ENCODE data around the gene CCL4L2. TPM values are rescaled to one million over a fixed set of nuclear protein-coding genes. Genes with fewer than 3 reads are reported as not detected.
"Not testable (repeated sequence)": the region's sequence is repeated elsewhere in the genome, so short reads cannot be mapped to it uniquely, and the experiment has no call there.

Gene CCL4L2
- total RNA-seq, 1 donor from 2014 or later, result not detected

DNA sequence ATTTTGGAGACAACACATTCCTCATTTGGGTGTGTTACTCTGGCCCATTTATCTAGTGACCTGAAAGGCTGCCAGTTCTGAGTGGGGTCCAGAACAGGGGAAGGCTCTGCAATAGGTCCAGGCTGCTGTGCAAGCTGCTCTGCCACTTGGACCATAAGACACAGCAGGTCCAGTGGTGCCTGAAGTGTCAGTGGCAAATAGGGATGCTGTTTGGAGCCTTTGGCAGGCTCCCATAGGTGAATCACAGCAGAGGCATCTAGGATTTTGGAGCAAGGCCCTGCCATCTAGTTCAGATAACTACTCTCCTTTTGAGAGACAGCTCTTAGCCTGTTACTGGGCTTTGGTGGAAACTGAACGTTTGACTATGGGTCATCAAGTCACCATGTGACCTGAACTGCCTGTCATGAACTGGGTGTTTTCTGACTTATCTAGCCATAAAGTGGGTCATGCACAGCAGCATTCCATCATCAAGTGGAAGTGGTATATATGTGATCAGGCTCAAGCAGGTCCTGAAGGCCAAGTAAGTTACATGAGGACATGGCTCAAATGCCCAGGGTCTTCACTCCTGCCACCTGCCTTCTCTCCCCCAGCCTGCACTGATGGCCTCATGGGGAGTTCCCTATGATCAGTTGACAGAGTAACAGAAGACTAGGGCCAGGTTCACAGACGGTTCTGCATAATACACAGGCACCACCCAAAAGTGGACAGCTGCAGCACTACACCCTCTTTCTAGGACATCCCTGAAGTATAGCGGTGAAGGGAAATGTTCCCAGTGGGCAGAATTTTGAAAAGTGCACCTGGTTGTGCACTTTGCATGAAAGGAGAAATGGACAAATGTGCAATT, 10.1 kb downstream of the CCL4L2 start:
- H3K4me3 ChIP-seq (ENCODE audit: low read depth, low read length); FAIRE-seq; H3K36me3 ChIP-seq (ENCODE audit: control insufficient read depth, insufficient read depth, low read length); H3K27me3 ChIP-seq (ENCODE audit: control insufficient read depth, insufficient read depth, low read length); DNase-seq (ENCODE audit: low read depth): not testable (repeated sequence)

DNA sequence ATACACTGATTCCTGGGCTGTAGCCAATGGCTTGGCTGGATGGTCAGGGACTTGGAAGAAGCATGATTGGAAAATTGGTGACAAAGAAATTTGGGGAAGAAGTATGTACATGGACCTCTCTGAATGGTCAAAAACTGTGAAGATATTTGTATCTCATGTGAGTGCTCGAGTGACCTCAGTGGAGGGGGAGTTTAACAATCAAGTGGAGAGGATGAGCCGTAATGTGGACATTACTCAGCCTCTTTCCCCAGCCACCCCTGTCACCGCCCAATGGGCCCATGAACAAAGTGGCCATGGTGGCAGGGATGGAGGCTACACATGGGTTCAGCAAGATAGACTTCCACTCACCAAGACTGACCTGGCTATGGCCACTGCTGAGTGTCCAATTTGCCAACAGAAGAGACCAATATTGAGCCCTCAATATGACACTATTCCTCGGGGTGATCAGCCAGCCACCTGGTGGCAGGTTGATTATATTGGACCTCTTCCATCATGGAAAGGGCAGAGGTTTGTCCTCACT, 10.8 kb downstream of the CCL4L2 start:
- H3K4me3 ChIP-seq (ENCODE audit: low read depth, low read length); DNase-seq (ENCODE audit: low read depth); H3K36me3 ChIP-seq (ENCODE audit: control insufficient read depth, insufficient read depth, low read length); FAIRE-seq; H3K27me3 ChIP-seq (ENCODE audit: control insufficient read depth, insufficient read depth, low read length): not testable (repeated sequence)

DNA sequence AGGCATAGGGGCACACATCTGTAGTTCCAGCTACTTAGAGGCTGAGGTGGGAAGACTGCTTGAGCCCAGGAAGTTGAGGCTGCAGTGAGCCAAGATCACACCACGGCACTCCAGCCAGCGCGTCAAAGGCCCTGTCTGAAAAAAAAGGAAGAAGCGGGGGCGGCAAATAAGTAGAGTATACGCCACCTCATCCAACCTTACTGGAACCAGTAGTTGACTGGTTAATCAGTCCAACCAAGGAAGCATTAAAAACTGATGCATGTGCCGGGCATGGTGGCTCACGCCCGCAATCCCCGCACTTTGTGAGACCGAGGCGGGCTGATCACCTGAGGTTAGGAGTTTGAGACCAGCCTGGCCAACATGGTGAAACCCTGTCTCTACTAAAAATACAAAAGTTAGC, 12.1 kb downstream of the CCL4L2 start:
- DNase-seq (ENCODE audit: low read depth); H3K36me3 ChIP-seq (ENCODE audit: control insufficient read depth, insufficient read depth, low read length); H3K4me3 ChIP-seq (ENCODE audit: low read depth, low read length); H3K27me3 ChIP-seq (ENCODE audit: control insufficient read depth, insufficient read depth, low read length); FAIRE-seq: not testable (repeated sequence)

DNA sequence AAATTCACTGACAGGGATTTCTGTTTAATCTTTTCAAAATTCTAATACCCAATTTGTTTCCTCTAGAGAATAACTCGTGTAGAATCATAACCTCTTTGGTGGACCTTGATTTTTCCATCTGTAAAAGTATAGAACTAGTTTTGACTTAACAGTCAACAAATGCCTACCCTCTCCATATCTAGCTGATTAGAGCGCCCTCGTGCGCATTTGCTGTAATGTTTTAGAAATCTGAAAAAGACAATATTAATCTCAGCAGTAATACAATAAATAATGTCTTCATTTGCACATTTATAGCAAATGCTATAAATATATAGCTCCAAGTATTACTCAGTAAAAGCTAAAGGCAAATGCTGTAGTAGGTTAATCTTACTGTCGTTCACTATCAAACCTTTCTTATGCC, 18.8 kb downstream of the CCL4L2 start:
- FAIRE-seq; H3K36me3 ChIP-seq (ENCODE audit: control insufficient read depth, insufficient read depth, low read length); DNase-seq (ENCODE audit: low read depth); H3K27me3 ChIP-seq (ENCODE audit: control insufficient read depth, insufficient read depth, low read length); H3K4me3 ChIP-seq (ENCODE audit: low read depth, low read length): not testable (repeated sequence)

DNA sequence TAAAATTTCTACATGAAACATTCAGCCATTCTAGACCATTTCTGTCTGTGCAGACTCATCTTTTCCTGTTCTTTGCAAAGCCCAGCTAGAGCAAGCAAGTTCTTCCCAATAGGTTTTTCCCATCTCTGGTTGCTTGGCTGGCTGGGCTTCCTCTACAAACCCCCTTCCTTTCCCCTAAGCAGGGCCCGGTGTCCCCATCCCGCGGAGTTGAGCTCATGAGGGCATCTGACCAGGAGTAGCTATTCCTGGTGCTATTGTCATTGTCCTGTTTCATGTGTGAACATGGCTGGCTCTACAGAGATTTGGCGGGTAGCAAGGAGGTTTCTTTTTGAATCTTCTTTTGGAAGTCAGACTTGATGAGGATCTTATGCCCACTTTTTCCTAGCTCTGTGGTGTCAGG, 31.2 kb downstream of the CCL4L2 start:
- DNase-seq (ENCODE audit: low read depth); FAIRE-seq; H3K4me3 ChIP-seq (ENCODE audit: low read depth, low read length); H3K27me3 ChIP-seq (ENCODE audit: control insufficient read depth, insufficient read depth, low read length); H3K36me3 ChIP-seq (ENCODE audit: control insufficient read depth, insufficient read depth, low read length): not testable (repeated sequence)

Other genes with a start within 250 kb of the CCL4L2 start
- gene CCL16, start 229.6 kb upstream of the CCL4L2 start, total RNA-seq, result not detected in 2 replicates
- gene CCL14, start 224.3 kb upstream of the CCL4L2 start, total RNA-seq, result not detected in 2 replicates
- gene CCL15, start 209.5 kb upstream of the CCL4L2 start, total RNA-seq, result not detected in 2 replicates
- gene CCL23, start 193.1 kb upstream of the CCL4L2 start, total RNA-seq, result not detected in 2 replicates
- under 0.01 TPM in 1 of 2 replicates, not detected in the other for gene CCL18, start 146.8 kb upstream of the CCL4L2 start, total RNA-seq
- gene CCL3, start 120.9 kb upstream of the CCL4L2 start, total RNA-seq, result not detected in 2 replicates
- not detected in 2 replicates for gene CCL4, start 107.2 kb upstream of the CCL4L2 start, total RNA-seq
- gene TBC1D3B, start 34.4 kb upstream of the CCL4L2 start, total RNA-seq, result 0.79 and 3.1 TPM in 2 replicates
- gene CCL3L1, start 14.3 kb upstream of the CCL4L2 start, total RNA-seq, result not detected in 2 replicates
- gene TBC1D3I, start 53.5 kb downstream of the CCL4L2 start, total RNA-seq, result 0.13 TPM in 1 of 2 replicates, not detected in the other
- not detected in 2 replicates for gene TBC1D3G, start 112.8 kb downstream of the CCL4L2 start, total RNA-seq
- not detected in 2 replicates for gene TBC1D3H, start 177.4 kb downstream of the CCL4L2 start, total RNA-seq

Data from bronchial epithelial cell (primary cell).